Mucosa of descending colon (tissue), 3 donors: Measurements from ENCODE around the gene CAMKK2. TPM values are rescaled to one million over a fixed set of nuclear protein-coding genes. Genes with fewer than 3 reads are reported as not detected.
A peak's percentile ranks its signal among the peaks of the same experiment; 100 is the strongest.

ENCODE experiments used
- ATAC-seq: fragments of 200-7000 bp; cut with Tn5 transposase; one replicate; pipeline ENCODE4 v1.9.1; 2020; ENCODE audit warnings: mild to moderate bottlenecking, moderate library complexity
- DNase-seq, 3 donors: peaks; one replicate each; pipeline ENCODE4 v3.0.0-alpha.2; 2020
- H3K36me3 ChIP-seq: fragments of 200-600 bp; one replicate; pipeline ENCODE4 v1.8.0; 2021; ENCODE audit warnings: low read depth, mild to moderate bottlenecking
- H3K4me1 ChIP-seq: fragments of 200-600 bp; one replicate; pipeline ENCODE4 v1.8.0; 2021; ENCODE audit warnings: low read depth, mild to moderate bottlenecking
- H3K4me3 ChIP-seq: fragments of 200-600 bp; one replicate; pipeline ENCODE4 v1.8.0; 2021; ENCODE audit warnings: mild to moderate bottlenecking
- H3K9me3 ChIP-seq: fragments of 200-600 bp; one replicate; pipeline ENCODE4 v1.8.0; 2021; ENCODE audit warnings: mild to moderate bottlenecking
- intact Hi-C, 2 donors: fragments of 100-400 bp; cut with DNase I in 1 of 2; cut with micrococcal nuclease in 1 of 2; formaldehyde crosslinking; loops; one replicate each; pipeline versions ENCODE4 v1.11.0 to v1.11.1; 2022; cut with DNase I, micrococcal nuclease
- total RNA-seq, 3 donors: library from RNA; stranded (reverse); fragmentation: NEBNext Ultra II Directional in 2 of 3; extraction: Animal tissue kit (Norgen Biotek cat#: 25700) in 2 of 3; gene quantifications; one replicate each; pipeline versions ENCODE4 v1.2.1 to v1.2.4, GENCODE V29; 2021 to 2023
- TF ChIP-seq, protein P1 (sequence below): fragments of 200-600 bp; IDR thresholded peaks from one replicate; pipeline ENCODE4 v1.8.0; 2022; ENCODE audit warnings: antibody characterized with exemption, mild to moderate bottlenecking
- donor health status: DM: no; HTN: no; CAD: no; lungs with moderate emphysema.
- donor health status: DM: no; HTN: no; CAD: no.
- donor health status: DM: no; HTN: yes; CAD: no.

CAMKK2 gene
- total RNA-seq, 3 donors from 2014 or later, result 44.0 to 57.1 (median 47.3) TPM

DNA sequence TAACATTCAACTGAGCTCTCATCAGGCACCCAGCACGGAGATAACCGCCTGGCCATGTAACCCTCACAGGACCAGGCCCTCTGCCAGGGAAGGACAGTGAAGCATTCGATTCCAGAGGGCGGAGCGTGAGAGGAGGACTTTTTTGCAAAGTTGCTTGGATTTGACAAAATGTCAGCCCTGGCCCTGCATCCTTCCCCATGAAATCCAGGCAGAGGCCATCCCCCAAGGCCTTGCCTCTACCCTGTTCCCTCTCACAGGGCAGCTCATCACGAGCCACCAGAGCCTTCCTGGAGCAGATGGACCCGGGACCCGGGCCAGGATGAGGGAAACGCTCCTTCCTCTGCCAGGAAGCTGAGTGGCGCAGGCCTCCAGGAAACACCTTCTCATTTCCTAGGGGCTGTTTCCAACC is 17.0 kb downstream of the CAMKK2 start:
- no peaks in the 10 kb centered on the region for H3K4me1 ChIP-seq
- H3K4me3 ChIP-seq, result no peak overlapping the region
- DNase-seq, result peak in 1 of 3 donors; percentile 18
- H3K9me3 ChIP-seq, result no peaks in the 10 kb centered on the region
- intact Hi-C loops, result no loop called here
- no peaks in the 10 kb centered on the region for H3K36me3 ChIP-seq
- TF ChIP-seq, protein P1, sequence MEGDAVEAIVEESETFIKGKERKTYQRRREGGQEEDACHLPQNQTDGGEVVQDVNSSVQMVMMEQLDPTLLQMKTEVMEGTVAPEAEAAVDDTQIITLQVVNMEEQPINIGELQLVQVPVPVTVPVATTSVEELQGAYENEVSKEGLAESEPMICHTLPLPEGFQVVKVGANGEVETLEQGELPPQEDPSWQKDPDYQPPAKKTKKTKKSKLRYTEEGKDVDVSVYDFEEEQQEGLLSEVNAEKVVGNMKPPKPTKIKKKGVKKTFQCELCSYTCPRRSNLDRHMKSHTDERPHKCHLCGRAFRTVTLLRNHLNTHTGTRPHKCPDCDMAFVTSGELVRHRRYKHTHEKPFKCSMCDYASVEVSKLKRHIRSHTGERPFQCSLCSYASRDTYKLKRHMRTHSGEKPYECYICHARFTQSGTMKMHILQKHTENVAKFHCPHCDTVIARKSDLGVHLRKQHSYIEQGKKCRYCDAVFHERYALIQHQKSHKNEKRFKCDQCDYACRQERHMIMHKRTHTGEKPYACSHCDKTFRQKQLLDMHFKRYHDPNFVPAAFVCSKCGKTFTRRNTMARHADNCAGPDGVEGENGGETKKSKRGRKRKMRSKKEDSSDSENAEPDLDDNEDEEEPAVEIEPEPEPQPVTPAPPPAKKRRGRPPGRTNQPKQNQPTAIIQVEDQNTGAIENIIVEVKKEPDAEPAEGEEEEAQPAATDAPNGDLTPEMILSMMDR, result no peak
- no peak for ATAC-seq

DNA sequence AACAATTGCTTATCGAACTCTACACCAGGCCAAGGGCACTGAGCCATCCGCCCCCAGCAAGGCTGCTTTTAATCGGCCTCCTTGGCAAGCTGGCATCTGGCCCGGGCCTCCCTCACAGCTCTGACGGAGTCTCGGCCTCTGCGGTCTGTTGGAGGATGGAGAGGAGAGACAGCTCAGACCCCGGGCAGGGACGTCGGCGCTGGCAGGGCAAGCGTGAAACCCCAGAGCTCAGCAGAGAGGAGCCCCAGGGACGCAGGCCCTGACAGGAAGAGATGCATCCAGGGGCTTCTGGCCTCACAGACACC is 17.5 kb downstream of the CAMKK2 start:
- no peak for DNase-seq
- intact Hi-C loops, result no loop called here
- ATAC-seq, result no peak

DNA sequence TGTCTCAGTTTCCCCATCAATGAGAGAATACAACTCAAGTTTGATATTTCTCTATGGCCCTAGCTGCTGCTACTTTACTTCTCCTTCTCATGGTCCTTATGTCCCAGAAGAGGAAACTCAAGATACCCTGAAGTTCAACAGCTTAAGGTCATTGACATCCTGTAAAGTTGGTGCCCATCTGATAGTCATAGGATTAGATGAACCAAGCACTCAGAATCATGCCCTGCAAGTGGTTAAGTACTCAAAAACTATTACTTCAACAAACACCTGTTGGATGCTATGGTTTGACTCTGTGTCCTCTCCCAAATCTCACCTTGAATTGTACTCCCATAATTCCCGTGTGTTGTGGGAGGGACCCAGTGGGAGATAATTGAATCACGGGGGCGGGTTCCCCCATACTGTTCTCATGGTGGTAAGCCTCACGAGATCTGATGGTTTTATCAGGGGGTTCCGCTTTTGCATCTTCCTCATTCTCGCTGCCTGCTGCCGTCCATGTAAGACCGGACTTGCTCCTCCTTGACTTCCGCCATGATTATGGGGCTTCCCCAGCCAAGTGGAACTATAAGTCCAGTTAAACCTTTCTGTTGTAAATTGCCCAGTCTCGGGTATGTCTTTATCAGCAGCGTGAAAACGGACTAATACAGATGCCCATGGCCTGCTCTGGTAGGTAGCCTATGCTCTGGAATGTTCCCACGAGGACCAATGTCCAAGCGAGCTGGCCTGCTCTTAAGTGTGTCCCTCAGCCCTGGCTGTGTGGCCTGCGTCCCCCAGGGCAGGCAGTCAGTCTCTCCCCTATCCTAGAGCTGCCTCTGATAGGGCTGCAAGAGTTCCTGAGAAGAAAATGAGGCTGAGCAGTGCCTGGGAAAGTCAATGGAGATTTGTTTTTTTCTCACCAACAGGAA is 18.1 kb downstream of the CAMKK2 start:
- TF ChIP-seq, protein P1, result no peak
- H3K4me1 ChIP-seq, result no peaks in the 10 kb centered on the region
- DNase-seq (peak in 1 of 3 donors; percentile 24), ATAC-seq (peak; percentile 31)
- H3K4me3 ChIP-seq, result no peak overlapping the region
- intact Hi-C loops, result no loop called here
- no peaks in the 10 kb centered on the region for H3K9me3 ChIP-seq
- H3K36me3 ChIP-seq, result no peaks in the 10 kb centered on the region

More for the DNA sequence above, 17.5 kb downstream of the CAMKK2 start:
- TF ChIP-seq, protein P1, result no peak
- no peaks in the 10 kb centered on the region for H3K36me3 ChIP-seq
- no peaks in the 10 kb centered on the region for H3K4me1 ChIP-seq
- H3K9me3 ChIP-seq, result no peaks in the 10 kb centered on the region
- H3K4me3 ChIP-seq, result no peak overlapping the region

DNA sequence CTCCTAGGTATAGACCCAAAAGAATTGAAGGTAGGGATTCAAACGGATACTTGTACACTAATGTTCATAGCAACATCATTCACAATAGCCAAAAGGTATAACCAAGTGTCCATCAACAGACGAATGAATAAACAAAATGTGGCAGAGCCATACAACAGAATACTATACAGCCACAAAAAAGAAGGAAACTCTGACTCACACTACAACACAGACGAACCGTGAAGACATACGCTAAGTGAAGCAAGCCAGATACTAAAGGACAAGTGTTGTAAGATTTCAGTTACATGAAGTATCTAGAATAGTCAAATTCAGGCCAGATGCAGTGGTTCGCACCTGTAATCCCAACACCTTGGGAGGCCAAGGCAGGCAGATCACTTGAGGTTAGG is 19.1 kb downstream of the CAMKK2 start:
- intact Hi-C loops, result no loop called here
- no peaks in the 10 kb centered on the region for H3K36me3 ChIP-seq
- no peak for ATAC-seq
- H3K4me3 ChIP-seq, result no peak overlapping the region
- no peaks in the 10 kb centered on the region for H3K4me1 ChIP-seq
- DNase-seq, result no peak
- TF ChIP-seq, protein P1, result no peak
- H3K9me3 ChIP-seq, result no peaks in the 10 kb centered on the region

DNA sequence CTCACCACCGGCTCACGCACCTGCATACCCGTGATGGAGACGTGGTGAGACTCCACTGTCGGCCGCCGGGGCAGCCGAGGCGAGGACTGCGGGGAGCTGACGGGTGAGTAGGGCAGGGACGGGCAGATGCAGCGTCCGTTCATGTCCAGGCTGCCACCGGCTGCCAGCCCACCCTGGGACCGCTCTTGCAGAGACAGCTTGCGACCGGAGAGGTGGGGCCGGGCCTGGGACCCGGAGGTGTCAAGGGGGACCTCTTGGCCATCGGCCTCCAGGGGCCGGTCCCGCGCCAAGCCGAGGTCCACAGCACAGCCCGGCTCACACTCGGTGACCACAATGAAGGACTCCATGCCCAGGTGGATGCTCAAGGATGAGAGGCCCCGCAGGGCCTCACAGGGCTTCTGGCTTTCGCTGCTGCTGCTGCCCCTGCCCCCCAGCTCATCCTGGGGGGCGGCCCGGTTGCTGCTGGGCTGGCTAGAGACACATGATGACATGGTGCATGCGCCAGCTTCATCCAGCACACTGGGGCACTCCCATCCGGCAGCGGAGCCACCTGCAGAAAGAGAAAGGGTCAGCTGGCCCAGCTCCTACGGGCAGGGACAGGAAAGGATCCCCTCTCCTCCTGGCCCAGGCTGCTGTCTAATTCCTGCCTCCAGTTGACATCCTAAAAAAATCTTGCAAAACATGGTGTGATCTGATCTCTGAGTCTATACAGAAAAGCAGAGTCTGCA is 22.3 kb downstream of the CAMKK2 start:
- intact Hi-C loops, result no loop called here
- Histone ChIP-seq H3K36me3 (no peaks in the 10 kb centered on the region), H3K4me1 (no peaks in the 10 kb centered on the region), H3K4me3 (no peak overlapping the region), H3K9me3 (no peaks in the 10 kb centered on the region)
- ATAC-seq, result no peak
- TF ChIP-seq, protein P1, result no peak
- no peak for DNase-seq
